GM10248 (cell line): Measurements from ENCODE around the gene DNM3.

Source experiments
- CTCF ChIA-PET: fragments of 300-600 bp; sonication (Branson Sonifier 250); formaldehyde crosslinking; extraction: SDS; loops from one replicate; lab custom pipeline; 2021; ENCODE audit warnings: antibody characterized with exemption; lab: Yijun Ruan, JAX
- POLR2A ChIA-PET: fragments of 350-650 bp; sonication (Branson Sonifier 250); formaldehyde crosslinking; extraction: SDS; loops from one replicate; lab custom pipeline; 2020; ENCODE audit warnings: antibody characterized with exemption; lab: Yijun Ruan, JAX
- DNase-seq: peaks from one replicate; pipeline ENCODE4 v3.0.0; 2012; ENCODE audit errors: extremely low spot score
- CTCF ChIP-seq: IDR thresholded peaks from 2 replicates; pipeline ENCODE4 v1.5.1; 2012; ENCODE audit warnings: mild to moderate bottlenecking, low read depth; ENCODE audit errors: extremely low read depth, missing control alignments, control extremely low read depth

The DNM3 gene

GRCh38 chr1:172382990-172383389 is 541.7 kb downstream of the DNM3 start:
- no peak for DNase-seq
- CTCF ChIA-PET: interaction anchor here (1.2 kb wide), 1 partner anchor 31 kb away, joined by 4 read pairs; no protein-coding TSS in a partner anchor
- POLR2A ChIA-PET: no interaction called here
- no peak for TF ChIP-seq CTCF

GRCh38 chr1:172383536-172383935 is 542.2 kb downstream of the DNM3 start:
- no peak for TF ChIP-seq CTCF
- no peak for DNase-seq
- ChIA-PET POLR2A (no interaction called here), CTCF (interaction anchor here (1.5 kb wide), 1 partner anchor 9 kb away, joined by 6 read pairs; no protein-coding TSS in a partner anchor)

GRCh38 chr1:172384656-172385055 is 543.4 kb downstream of the DNM3 start:
- TF ChIP-seq CTCF: no peak
- ChIA-PET POLR2A (no interaction called here), CTCF (interaction anchor here (0.9 to 1.5 kb wide), 3 partner anchors 11 to 206 kb away, joined by 3 to 6 read pairs (median 3); no protein-coding TSS in a partner anchor)
- DNase-seq: no peak

GRCh38 chr1:172386046-172386445 is 544.7 kb downstream of the DNM3 start:
- no peak for TF ChIP-seq CTCF
- DNase-seq: no peak
- ChIA-PET POLR2A (no interaction called here), CTCF (interaction anchor here (0.8 to 2.6 kb wide), 2 partner anchors 9 to 10 kb away, joined by 4 to 10 read pairs; no protein-coding TSS in a partner anchor)

- ChIA-PET POLR2A (no interaction called here), CTCF (interaction anchor here (1.1 kb wide), 1 partner anchor 11 kb away, joined by 3 read pairs; no protein-coding TSS in a partner anchor)
- DNase-seq: no peak
- no peak for TF ChIP-seq CTCF
Observed at GRCh38 chr1:172388490-172388889, 547.2 kb downstream of the DNM3 start.

GRCh38 chr1:172390301-172390682 is 549.0 kb downstream of the DNM3 start:
- CTCF ChIA-PET: interaction anchor here (1.0 to 2.5 kb wide), 5 partner anchors 10 to 388 kb away, joined by 3 to 17 read pairs (median 5); no protein-coding TSS in a partner anchor
- POLR2A ChIA-PET: interaction anchor here (1.6 kb wide), 1 partner anchor 47 kb away, joined by 3 read pairs; no protein-coding TSS in a partner anchor
- no peak for DNase-seq
- no peak for TF ChIP-seq CTCF
